Measurements from ENCODE around the gene SYMPK. TPM values are rescaled to one million over a fixed set of nuclear protein-coding genes. Genes with fewer than 3 reads are reported as not detected.

The SYMPK gene
- total and polyA plus RNA-seq, 12 donors = 22.4 to 75.0 (median 33.0) TPM

GRCh38 chr19:45901432-45901911, 38.5 kb upstream of the SYMPK start:
- Histone ChIP-seq H3K4me3 (peak overlapping the region; percentile 58 to 87 (median 78)), H3K36me3 (peaks cover 0 to 36% (median 5%) of the 10 kb centered on the region in 9 donors), H3K9me3 (no peaks in the 10 kb centered on the region), H3K27me3 (no peaks in the 10 kb centered on the region), H3K27ac (peak overlapping the region in 5 of 10 donors; percentile 3 to 86 (median 78)), H3K4me1 (peaks cover 0 to 20% (median 18%) of the 10 kb centered on the region in 9 donors)
- ATAC-seq (no peak), DNase-seq (peak in 1 of 2 donors; percentile 57)
- intact Hi-C loops (cut with DNase I) = no loop called here
- 11 to 17% methylated on average over 69 of the region's 69 CpGs for WGBS, 2 donors
- TF ChIP-seq, protein P1, sequence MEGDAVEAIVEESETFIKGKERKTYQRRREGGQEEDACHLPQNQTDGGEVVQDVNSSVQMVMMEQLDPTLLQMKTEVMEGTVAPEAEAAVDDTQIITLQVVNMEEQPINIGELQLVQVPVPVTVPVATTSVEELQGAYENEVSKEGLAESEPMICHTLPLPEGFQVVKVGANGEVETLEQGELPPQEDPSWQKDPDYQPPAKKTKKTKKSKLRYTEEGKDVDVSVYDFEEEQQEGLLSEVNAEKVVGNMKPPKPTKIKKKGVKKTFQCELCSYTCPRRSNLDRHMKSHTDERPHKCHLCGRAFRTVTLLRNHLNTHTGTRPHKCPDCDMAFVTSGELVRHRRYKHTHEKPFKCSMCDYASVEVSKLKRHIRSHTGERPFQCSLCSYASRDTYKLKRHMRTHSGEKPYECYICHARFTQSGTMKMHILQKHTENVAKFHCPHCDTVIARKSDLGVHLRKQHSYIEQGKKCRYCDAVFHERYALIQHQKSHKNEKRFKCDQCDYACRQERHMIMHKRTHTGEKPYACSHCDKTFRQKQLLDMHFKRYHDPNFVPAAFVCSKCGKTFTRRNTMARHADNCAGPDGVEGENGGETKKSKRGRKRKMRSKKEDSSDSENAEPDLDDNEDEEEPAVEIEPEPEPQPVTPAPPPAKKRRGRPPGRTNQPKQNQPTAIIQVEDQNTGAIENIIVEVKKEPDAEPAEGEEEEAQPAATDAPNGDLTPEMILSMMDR (IDR thresholded peaks at IDR 0.05) = no peak

- Histone ChIP-seq H3K4me1 (peaks cover 0 to 20% (median 18%) of the 10 kb centered on the region in 9 donors), H3K9me3 (no peaks in the 10 kb centered on the region), H3K27me3 (no peaks in the 10 kb centered on the region), H3K27ac (no peak overlapping the region), H3K36me3 (peaks cover 0 to 38% (median 5%) of the 10 kb centered on the region in 9 donors), H3K4me3 (peak overlapping the region; percentile 58 to 87 (median 78))
- 69 to 70% methylated on average over 22 of the region's 22 CpGs for WGBS, 2 donors
- DNase-seq = no peak
- intact Hi-C loops (cut with DNase I) = no loop called here
- TF ChIP-seq, protein P1 (IDR thresholded peaks at IDR 0.05) = no peak
- ATAC-seq = no peak
These were observed 37.9 kb upstream of the SYMPK start for GRCh38 chr19:45900738-45901431.

DNA sequence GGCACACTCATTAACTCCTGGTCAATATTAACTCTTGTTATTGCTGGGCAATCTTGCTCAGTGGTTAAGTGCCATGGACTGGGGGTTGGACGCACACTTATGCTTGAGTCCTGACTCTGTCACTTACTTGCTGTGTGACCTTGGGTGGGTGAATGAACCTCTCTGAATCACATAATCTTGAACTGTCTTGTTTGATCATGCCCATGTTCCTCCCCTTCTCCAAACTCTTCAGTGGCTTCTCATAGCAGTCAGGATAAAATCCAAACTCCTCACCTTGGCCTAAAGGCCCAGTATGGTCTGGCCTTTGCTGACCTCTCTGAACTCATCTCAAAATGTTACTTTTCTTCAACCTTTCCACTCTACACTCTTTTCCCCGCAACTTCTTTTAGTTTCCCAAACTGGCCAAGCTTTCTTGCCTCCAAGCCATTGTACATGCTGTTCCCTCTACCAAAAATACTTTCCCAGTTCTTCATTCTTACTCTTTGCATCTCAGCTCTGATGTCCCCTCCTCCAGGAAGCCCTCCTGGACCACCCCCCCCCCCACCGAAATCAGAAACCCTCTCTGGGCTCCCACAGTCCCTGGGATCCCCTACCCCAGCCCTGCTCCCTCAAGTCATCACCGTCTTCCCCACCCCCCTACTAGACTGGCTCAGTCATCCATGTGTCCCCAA, 37.1 kb upstream of the SYMPK start:
- H3K4me3 ChIP-seq = no peak overlapping the region
- no peaks in the 10 kb centered on the region for H3K9me3 ChIP-seq
- intact Hi-C loops (cut with DNase I) = no loop called here
- H3K27ac ChIP-seq = no peak overlapping the region
- peaks cover 0 to 20% (median 18%) of the 10 kb centered on the region in 9 donors for H3K4me1 ChIP-seq
- DNase-seq (no peak), ATAC-seq (no peak)
- TF ChIP-seq, protein P1 (IDR thresholded peaks at IDR 0.05) = no peak
- no peaks in the 10 kb centered on the region for H3K27me3 ChIP-seq
- WGBS, 2 donors = 95 to 100% methylated on average over 4 of the region's 4 CpGs
- H3K36me3 ChIP-seq = peaks cover 0 to 46% (median 5%) of the 10 kb centered on the region in 9 donors

DNA sequence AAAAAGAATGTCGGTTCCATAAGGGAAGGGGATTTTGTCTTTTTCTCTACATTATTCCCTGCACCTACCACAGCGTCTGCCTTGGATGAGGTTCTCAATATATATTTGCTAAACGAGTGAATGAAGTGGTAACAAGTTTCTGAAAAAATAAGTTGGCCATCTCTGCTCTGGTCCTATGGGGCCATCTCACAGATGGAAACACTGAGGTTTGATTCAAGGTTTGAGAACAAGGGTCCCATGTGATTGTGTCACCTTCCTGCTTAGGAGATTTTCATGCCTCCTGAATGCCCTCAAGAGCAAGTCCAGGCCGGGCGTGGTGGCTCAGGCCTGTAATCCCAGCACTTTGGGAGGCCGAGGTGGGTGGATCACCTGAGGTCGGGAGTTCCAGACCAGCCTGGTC, 36.3 kb upstream of the SYMPK start:
- no peaks in the 10 kb centered on the region for H3K27me3 ChIP-seq
- WGBS, 2 donors = 90 to 97% methylated on average over 7 of the region's 7 CpGs
- H3K36me3 ChIP-seq = peaks cover 0 to 54% (median 5%) of the 10 kb centered on the region in 9 donors
- DNase-seq = no peak
- no peak overlapping the region for H3K4me3 ChIP-seq
- H3K4me1 ChIP-seq = peaks cover 0 to 20% (median 18%) of the 10 kb centered on the region in 9 donors
- no peak overlapping the region for H3K27ac ChIP-seq
- no peaks in the 10 kb centered on the region for H3K9me3 ChIP-seq
- TF ChIP-seq, protein P1 (IDR thresholded peaks at IDR 0.05) = no peak
- intact Hi-C loops (cut with DNase I) = no loop called here
- ATAC-seq = no peak
